MM.1S (cell line): ENCODE data around the gene SH3RF3.

ENCODE experiments used
- DNase-seq: peaks from one replicate; pipeline ENCODE4 v3.0.0-alpha.2; 2015
- H2AFZ ChIP-seq: fragments of 300-600 bp; sonication (generic); 2 replicates; pipeline ENCODE4 v1.6.0; 2016; ENCODE audit warnings: antibody characterized with exemption, low read length
- H3F3A ChIP-seq: fragments of 300-600 bp; sonication (generic); 2 replicates; pipeline ENCODE4 v1.6.1; 2016; ENCODE audit warnings: mild to moderate bottlenecking, antibody characterized with exemption, low read length, moderate library complexity, mixed read lengths; ENCODE audit not compliant: insufficient read depth
- H3K27ac ChIP-seq: fragments of 300-600 bp; sonication (generic); 2 replicates; pipeline ENCODE4 v1.5.1; 2016; ENCODE audit warnings: mild to moderate bottlenecking, low read length
- H3K27me3 ChIP-seq: fragments of 300-600 bp; sonication (generic); replicated peaks from 2 replicates; pipeline ENCODE4 v1.6.0; 2016; ENCODE audit warnings: low read length; ENCODE audit not compliant: insufficient read depth
- H3K36me3 ChIP-seq: fragments of 300-600 bp; sonication (generic); replicated peaks from 2 replicates; pipeline ENCODE4 v1.6.1; 2016; ENCODE audit warnings: mild to moderate bottlenecking, low read length, mixed read lengths; ENCODE audit not compliant: insufficient read depth
- H3K4me1 ChIP-seq: fragments of 300-600 bp; sonication (generic); 2 replicates; pipeline ENCODE4 v1.6.1; 2016; ENCODE audit warnings: low read length, mixed read lengths
- H3K4me2 ChIP-seq: fragments of 300-600 bp; sonication (generic); 2 replicates; pipeline ENCODE4 v1.6.0; 2016; ENCODE audit warnings: low read depth, low read length
- H3K4me3 ChIP-seq: fragments of 300-600 bp; sonication (generic); 2 replicates; pipeline ENCODE4 v1.5.1; 2016; ENCODE audit warnings: low read length, mixed read lengths
- H3K79me2 ChIP-seq: fragments of 300-600 bp; sonication (generic); 2 replicates; pipeline ENCODE4 v1.6.1; 2016; ENCODE audit warnings: mixed run types, low read length, mixed read lengths
- H3K9ac ChIP-seq: fragments of 300-600 bp; sonication (generic); 2 replicates; pipeline ENCODE4 v1.6.1; 2016; ENCODE audit warnings: low read length, mixed read lengths
- H3K9me2 ChIP-seq: fragments of 300-600 bp; sonication (generic); replicated peaks from 2 replicates; pipeline ENCODE4 v1.6.1; 2016; ENCODE audit warnings: mild to moderate bottlenecking, low read length, mixed read lengths; ENCODE audit not compliant: insufficient read depth
- H3K9me3 ChIP-seq: fragments of 300-600 bp; sonication (generic); replicated peaks from 2 replicates; pipeline ENCODE4 v1.6.1; 2016; ENCODE audit warnings: mild to moderate bottlenecking, low read length, mixed read lengths; ENCODE audit not compliant: insufficient read depth
- H4K20me1 ChIP-seq: fragments of 300-600 bp; sonication (generic); 2 replicates; pipeline ENCODE4 v1.6.1; 2016; ENCODE audit warnings: mild to moderate bottlenecking, low read length, moderate library complexity, mixed read lengths; ENCODE audit not compliant: insufficient read depth
- CTCF ChIP-seq: fragments of 300-600 bp; sonication (generic); IDR thresholded peaks from 2 replicates; pipeline ENCODE4 v1.5.1; 2016; ENCODE audit warnings: antibody characterized with exemption, low read length, mixed read lengths
- EZH2 ChIP-seq: fragments of 300-600 bp; sonication (generic); optimal IDR thresholded peaks from 2 replicates; pipeline ENCODE3; 2017; ENCODE audit warnings: low read depth, mild to moderate bottlenecking, antibody characterized with exemption, low read length, mixed read lengths
- EZH2phosphoT487 ChIP-seq: fragments of 300-600 bp; sonication (generic); IDR thresholded peaks from 2 replicates; pipeline ENCODE4 v1.6.1; 2018; ENCODE audit warnings: antibody characterized with exemption, low read length

The SH3RF3 gene

GRCh38 chr2:109225170-109225782 lies 96.3 kb downstream of the SH3RF3 start:
- no peak for TF ChIP-seq EZH2
- no peak for TF ChIP-seq CTCF
- no peak for TF ChIP-seq EZH2phosphoT487
- Histone ChIP-seq H3K36me3 (no peaks in the 10 kb centered on the region), H3K4me3 (peak overlapping the region; percentile 34), H2AFZ (peak overlapping the region; percentile 23; the same call in 1 of the 2 replicates), H3K27ac (peak overlapping the region; percentile 85), H4K20me1 (no peaks in the 10 kb centered on the region), H3K9me2 (no peaks in the 10 kb centered on the region), H3K4me1 (peaks cover 76% of the 10 kb centered on the region), H3K27me3 (no peaks in the 10 kb centered on the region), H3K9me3 (no peaks in the 10 kb centered on the region), H3K79me2 (peaks cover 70% of the 10 kb centered on the region), H3K9ac (peak overlapping the region; percentile 52), H3F3A (peaks cover 36% of the 10 kb centered on the region), H3K4me2 (peak overlapping the region; percentile 68)
- peak; percentile 78 for DNase-seq

- no peak overlapping the region for H3K4me3 ChIP-seq
- 0 out of 2 replicates have a peak overlapping the region, but pooled peaks have one; percentile 52 for H3K9ac ChIP-seq
- no peaks in the 10 kb centered on the region for H3K9me2 ChIP-seq
- H3K4me2 ChIP-seq = peak overlapping the region; percentile 68; the same call in 1 of the 2 replicates
- H3K27ac ChIP-seq = peak overlapping the region; percentile 85; the same call in 1 of the 2 replicates
- no peak for DNase-seq
- no peaks in the 10 kb centered on the region for H3K36me3 ChIP-seq
- peaks cover 69% of the 10 kb centered on the region for H3K79me2 ChIP-seq
- no peaks in the 10 kb centered on the region for H3K9me3 ChIP-seq
- H3K4me1 ChIP-seq = peaks cover 68% of the 10 kb centered on the region
- no peaks in the 10 kb centered on the region for H4K20me1 ChIP-seq
- no peaks in the 10 kb centered on the region for H3K27me3 ChIP-seq
- no peak overlapping the region for H2AFZ ChIP-seq
- no peak for TF ChIP-seq EZH2
- no peak for TF ChIP-seq CTCF
- no peak for TF ChIP-seq EZH2phosphoT487
- H3F3A ChIP-seq = peaks cover 36% of the 10 kb centered on the region
Measured at GRCh38 chr2:109226128-109226527, 97.1 kb downstream of the SH3RF3 start.

DNA sequence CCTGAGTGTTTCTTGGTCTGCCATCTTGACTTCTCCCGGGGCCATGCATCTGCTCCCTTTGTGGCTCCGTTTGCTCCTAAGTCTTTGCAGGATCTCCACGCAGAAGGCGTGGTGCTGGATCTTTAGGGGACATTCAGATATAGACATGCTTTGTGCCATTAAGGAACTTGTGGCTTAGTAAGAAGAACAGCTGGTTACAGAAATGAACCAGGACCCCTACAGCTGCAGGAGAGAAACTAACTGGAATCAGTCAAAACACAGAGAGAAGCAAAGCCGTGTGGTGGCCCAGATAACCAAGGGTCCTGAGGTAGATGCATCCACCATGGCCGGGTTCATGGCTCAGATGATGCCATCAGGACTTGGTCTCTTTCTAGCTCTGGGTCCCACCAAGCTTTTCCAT lies 97.6 kb downstream of the SH3RF3 start:
- no peak for TF ChIP-seq EZH2
- no peak for TF ChIP-seq CTCF
- TF ChIP-seq EZH2phosphoT487 = no peak
- no peak overlapping the region for H3K4me2 ChIP-seq
- H4K20me1 ChIP-seq = no peaks in the 10 kb centered on the region

More for the DNA sequence above, 97.6 kb downstream of the SH3RF3 start:
- Histone ChIP-seq H3K36me3 (no peaks in the 10 kb centered on the region), H3K27me3 (no peaks in the 10 kb centered on the region), H3K9ac (no peak overlapping the region), H3K79me2 (peaks cover 73% of the 10 kb centered on the region), H3K4me3 (no peak overlapping the region), H3K4me1 (peaks cover 66% of the 10 kb centered on the region), H3F3A (peaks cover 34% of the 10 kb centered on the region), H3K9me3 (no peaks in the 10 kb centered on the region), H3K27ac (peak overlapping the region; percentile 85; the same call in 1 of the 2 replicates), H2AFZ (no peak overlapping the region), H3K9me2 (no peaks in the 10 kb centered on the region)
- DNase-seq = no peak
